GM18861 (cell line): Measurements from ENCODE around the gene ETS2.
"Not testable (repeated sequence)": the region's sequence is repeated elsewhere in the genome, so short reads cannot be mapped to it uniquely, and the experiment has no call there.

Experiments
- ATAC-seq: cut with Tn5 transposase; IDR thresholded peaks from one replicate; pipeline ENCODE4 v1.9.1; 2021; ENCODE audit not compliant: unreplicated experiment

The ETS2 gene

GRCh38 chr21:38834725-38835124, 29.0 kb downstream of the ETS2 start:
- ATAC-seq, result no peak

DNA sequence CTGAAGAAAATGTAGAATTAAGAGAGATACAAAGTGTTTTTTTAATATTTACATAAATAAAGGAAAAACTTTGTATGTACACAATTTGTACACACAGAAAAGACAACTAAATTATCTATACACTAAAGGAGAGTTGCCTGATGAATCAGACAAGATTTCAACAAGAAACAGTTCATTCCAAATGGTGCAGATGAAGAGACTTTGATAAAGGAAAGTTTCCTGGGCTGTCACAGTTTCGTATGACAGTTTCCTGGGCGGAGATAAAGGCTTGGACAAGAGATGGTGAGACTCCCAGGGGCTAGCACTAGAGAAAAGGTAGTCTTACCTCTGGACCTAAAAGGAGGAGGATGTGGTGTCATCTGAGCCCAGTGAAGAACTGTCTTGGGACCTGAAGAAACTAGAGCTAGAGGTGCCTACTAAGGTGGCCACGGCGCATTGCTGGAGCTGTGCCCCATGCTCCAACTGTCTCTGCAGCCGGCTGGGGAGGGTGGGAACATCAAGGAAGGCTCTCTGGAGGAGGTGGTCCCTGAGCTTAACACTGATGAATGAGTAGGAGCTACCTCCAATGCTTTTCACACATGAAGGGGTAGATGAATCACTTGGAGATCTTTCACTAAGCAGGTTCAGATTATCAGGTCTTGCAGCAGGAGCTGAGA, 32.2 kb downstream of the ETS2 start:
- ATAC-seq, result no peak

DNA sequence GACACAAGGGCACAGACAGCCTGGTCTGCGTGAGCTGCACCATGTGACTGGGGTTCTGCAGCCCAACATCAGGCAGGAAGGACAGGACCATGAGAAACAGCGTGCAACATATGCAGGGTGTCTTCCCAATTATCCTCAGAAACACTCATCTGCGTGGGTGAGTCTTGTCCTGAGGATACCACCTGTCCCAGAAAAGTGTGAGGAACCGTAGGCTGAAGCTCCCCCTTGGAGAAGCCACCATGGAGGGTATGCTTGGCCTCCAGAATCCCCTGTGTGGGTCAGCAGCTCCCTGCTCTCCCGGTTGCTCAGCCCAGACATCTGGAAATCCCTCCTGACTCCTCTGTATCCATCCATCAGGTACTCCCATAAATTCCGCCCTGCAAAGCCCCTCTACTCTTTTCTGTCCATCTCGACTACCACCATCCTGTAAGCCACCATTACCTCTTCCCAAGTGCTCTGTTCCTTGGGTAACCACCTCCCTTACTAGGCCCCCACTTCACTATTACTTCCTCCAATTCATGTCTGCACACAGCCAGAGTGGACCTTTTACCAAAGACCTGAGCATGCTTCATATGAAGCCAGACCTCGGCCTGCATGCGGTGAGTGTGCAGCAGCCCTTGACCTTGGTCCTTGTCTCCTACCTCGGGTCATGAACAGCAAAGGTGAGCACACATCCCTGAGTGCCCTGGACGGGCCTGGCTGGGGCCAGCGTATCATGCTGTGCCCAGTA, 33.0 kb downstream of the ETS2 start:
- no peak for ATAC-seq

DNA sequence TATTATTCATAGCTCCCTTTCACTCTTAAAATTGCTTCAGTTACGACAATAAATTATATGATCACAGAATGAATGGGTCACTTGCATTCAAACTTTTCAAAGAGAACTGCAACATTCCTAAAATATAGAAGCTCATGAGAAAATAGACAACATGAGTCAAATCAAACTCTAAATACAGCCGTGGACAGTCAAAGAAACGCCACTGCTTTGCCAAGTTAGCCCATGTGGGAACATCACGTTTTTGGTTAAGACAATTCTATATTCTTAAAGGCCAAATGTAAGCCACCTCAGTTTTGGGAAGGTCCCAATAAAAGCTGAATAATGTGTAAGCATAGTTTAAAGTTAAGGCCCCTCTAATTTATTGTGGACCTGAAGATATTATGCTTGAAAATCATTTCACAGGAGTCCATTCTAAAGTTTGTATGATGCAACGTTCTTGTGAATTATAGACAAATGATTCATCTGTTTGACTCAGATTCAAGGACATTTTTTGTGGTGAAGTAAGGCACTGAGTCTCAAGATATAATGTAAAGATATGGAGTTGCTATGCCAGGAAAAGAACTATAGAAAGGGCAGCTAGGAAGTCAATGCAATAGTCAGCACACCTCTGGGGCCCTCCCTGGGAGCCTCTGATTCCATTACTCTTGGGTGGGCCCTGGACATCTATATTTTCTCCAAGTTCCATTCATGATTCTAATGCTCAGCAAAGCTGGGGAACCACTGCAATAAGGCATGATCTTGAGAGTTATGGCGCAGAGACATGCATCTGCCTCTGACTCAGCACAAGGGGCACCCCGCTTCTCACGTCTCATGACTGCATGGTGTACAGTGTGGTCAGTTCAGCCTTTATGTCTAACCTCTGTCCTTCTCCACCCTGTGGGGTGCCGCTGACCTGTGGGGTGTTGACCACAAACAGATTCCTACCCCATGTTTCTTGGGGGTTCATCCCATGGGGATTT, 33.9 kb downstream of the ETS2 start:
- no peak for ATAC-seq

GRCh38 chr21:38840456-38841300, 34.9 kb downstream of the ETS2 start:
- no peak for ATAC-seq

DNA sequence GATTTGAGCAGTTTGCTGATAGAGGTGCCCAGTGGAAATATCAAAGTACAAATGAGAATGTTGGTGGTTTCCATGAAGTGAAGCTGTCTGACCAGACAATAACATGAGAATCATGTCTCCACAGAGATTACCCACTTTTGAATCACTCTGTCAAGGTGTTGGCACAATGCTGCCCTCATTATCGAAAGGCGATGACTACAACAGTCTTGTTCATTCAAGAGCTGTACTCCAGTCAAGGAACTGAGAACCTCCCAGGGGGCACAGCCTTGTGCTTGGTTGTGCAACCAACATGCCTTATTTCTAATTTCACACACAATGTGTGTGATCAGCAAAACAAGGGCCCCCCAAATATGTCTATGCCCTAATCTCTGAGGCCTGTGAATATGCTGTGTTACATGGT, 35.7 kb downstream of the ETS2 start:
- no peak for ATAC-seq

DNA sequence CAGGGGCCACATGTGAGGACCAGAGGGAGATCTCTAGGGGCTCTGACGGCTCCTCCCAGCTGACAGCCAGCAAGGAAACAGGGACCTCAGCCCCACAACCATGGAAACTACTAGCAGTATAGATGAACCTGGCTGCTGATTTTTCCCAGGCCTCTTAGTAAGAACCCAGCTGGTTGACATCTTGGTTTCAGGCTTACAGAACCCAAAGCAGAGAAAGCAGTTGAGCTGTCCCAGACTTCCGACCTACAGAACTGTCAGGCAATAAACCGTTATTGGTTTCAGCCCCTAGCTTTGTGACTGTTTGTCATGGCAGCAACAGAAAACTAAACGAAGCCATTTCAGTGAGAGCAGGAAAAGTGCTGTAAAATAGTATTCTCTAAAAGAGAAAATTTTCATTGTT, 36.4 kb downstream of the ETS2 start:
- ATAC-seq, result no peak

DNA sequence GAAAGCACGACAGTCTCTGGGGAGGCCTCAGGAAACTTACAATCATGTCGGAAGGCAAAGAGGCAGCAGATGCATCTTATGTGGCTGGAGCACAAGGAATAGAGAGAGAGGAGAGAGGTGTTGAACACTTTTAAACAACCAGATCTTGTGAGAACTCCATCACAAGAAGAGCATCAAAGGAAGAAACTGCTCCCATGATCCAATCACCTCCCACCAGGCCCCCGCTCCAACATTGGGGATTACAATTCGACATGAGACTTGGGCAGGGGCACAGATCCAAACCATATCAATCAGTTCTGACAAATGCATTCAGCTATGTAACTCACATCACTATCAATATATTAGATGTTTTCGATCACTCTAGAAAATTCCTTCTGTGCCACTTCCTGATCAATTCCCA, 37.6 kb downstream of the ETS2 start:
- no peak for ATAC-seq

GRCh38 chr21:38843806-38844503, 38.2 kb downstream of the ETS2 start:
- ATAC-seq, result no peak

- ATAC-seq, result not testable (repeated sequence)
These were observed 39.6 kb downstream of the ETS2 start for GRCh38 chr21:38845374-38845773.

- no peak for ATAC-seq
These were observed 41.8 kb downstream of the ETS2 start for GRCh38 chr21:38847556-38847955.

GRCh38 chr21:38848187-38848609, 42.5 kb downstream of the ETS2 start:
- no peak for ATAC-seq

DNA sequence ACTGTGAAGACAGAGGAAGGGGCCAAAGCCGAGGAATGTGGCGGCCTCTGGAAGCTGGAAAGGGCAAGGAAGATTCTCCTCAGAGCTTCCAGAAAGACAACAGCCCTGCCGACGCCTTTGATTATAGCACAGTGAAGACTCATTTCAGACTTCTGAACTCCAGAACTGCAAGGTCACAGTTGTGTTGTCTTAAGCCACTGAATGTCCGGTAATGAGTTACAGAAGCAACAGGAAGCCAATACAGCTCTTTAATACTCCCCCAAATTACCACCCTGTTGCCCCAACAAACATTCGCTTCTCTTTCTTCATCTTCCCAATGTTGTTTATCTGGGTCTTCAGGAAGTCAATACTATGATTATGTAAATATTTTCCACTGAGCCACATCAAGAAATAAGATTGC, 44.0 kb downstream of the ETS2 start:
- no peak for ATAC-seq

DNA sequence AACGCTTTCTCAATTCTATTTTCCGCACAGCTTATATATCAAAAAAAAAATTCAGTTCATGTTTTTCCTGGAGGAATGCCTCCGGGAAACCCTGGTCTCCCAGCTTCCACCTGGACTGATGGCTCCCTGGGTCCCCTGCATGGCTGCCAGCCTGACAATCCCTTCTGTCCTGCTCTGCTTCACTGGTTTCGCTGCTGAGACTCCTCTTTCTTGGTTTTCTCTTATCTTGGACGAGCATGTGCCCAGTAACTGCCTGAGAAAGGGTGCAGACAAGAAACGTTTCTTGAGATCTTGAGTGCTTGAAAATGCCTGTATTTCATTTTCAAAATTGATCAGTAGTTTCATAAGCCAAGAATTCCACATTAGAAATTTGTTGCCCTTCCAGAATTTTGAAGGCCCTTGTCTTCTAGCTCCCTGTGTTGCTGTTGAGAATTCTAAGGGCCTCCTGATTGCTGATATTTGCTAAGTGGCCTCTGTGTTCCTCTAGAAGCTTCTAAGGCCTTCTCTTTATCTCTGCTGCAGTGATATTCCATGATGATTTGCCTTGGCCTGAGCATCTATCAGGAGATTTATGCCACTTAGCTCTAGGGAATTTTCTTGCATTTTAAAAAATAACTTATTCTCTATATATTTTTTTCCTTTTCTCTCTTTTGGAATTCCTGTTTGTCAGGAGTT, 44.7 kb downstream of the ETS2 start:
- no peak for ATAC-seq

GRCh38 chr21:38851101-38851500, 45.4 kb downstream of the ETS2 start:
- ATAC-seq, result no peak

GRCh38 chr21:38852278-38852677, 46.5 kb downstream of the ETS2 start:
- no peak for ATAC-seq

- no peak for ATAC-seq
These were observed 47.0 kb downstream of the ETS2 start for GRCh38 chr21:38852708-38853107.

GRCh38 chr21:38853421-38853919, 47.7 kb downstream of the ETS2 start:
- peak; percentile 85 for ATAC-seq

- no peak for ATAC-seq
These were observed 51.6 kb downstream of the ETS2 start for GRCh38 chr21:38857152-38857825.
